NCI-H345 treated with DMSO at 0.1 percent for 48 hours (cell line): ENCODE data around the gene MAP3K1.
"Not testable (repeated sequence)": the region's sequence is repeated elsewhere in the genome, so short reads cannot be mapped to it uniquely, and the experiment has no call there.

ENCODE experiments used
- DNase-seq: peaks from one replicate; lab custom pipeline; 2025; ENCODE audit not compliant: unreplicated experiment; lab: John Stamatoyannopoulos, UW

MAP3K1 gene

GRCh38 chr5:56815658-56816545, 553 bp downstream of the MAP3K1 start:
- peak; percentile 23 for DNase-seq

GRCh38 chr5:56816546-56817081, 1.3 kb downstream of the MAP3K1 start:
- DNase-seq = no peak

GRCh38 chr5:56817263-56818014, 2.1 kb downstream of the MAP3K1 start:
- DNase-seq = no peak

- no peak for DNase-seq
These were observed 3.2 kb downstream of the MAP3K1 start for GRCh38 chr5:56818450-56819037.

GRCh38 chr5:56819060-56819881, 3.9 kb downstream of the MAP3K1 start:
- no peak for DNase-seq

GRCh38 chr5:56821868-56822267, 6.5 kb downstream of the MAP3K1 start:
- not testable (repeated sequence) for DNase-seq

GRCh38 chr5:56822981-56823380, 7.6 kb downstream of the MAP3K1 start:
- DNase-seq = no peak

GRCh38 chr5:56824019-56824418, 8.7 kb downstream of the MAP3K1 start:
- no peak for DNase-seq

- DNase-seq = no peak
These were observed 10.0 kb downstream of the MAP3K1 start for GRCh38 chr5:56825222-56825824.

GRCh38 chr5:56827049-56827448, 11.7 kb downstream of the MAP3K1 start:
- DNase-seq = no peak

- DNase-seq = no peak
These were observed 12.6 kb downstream of the MAP3K1 start for GRCh38 chr5:56827924-56828323.

GRCh38 chr5:56829137-56829908, 14.0 kb downstream of the MAP3K1 start:
- DNase-seq = no peak

- DNase-seq = no peak
These were observed 16.4 kb downstream of the MAP3K1 start for GRCh38 chr5:56831773-56832172.

- peak; percentile 50 for DNase-seq
These were observed 18.0 kb downstream of the MAP3K1 start for GRCh38 chr5:56833325-56833724.

- DNase-seq = no peak
These were observed 22.0 kb downstream of the MAP3K1 start for GRCh38 chr5:56837381-56837780.

- no peak for DNase-seq
These were observed 22.6 kb downstream of the MAP3K1 start for GRCh38 chr5:56837956-56838355.

GRCh38 chr5:56838409-56839039, 23.2 kb downstream of the MAP3K1 start:
- DNase-seq = no peak

- DNase-seq = no peak
These were observed 23.7 kb downstream of the MAP3K1 start for GRCh38 chr5:56839062-56839461.

- DNase-seq = no peak
These were observed 25.2 kb downstream of the MAP3K1 start for GRCh38 chr5:56840597-56840996.
